NCI-H2171 treated with DMSO at 0.1 percent for 48 hours (cell line): ENCODE results near the gene DAGLA.
A peak's percentile ranks its signal among the peaks of the same experiment; 100 is the strongest.
"Not testable (repeated sequence)": the region's sequence is repeated elsewhere in the genome, so short reads cannot be mapped to it uniquely, and the experiment has no call there.

Source experiments
- DNase-seq: peaks from one replicate; lab custom pipeline; 2025; lab: John Stamatoyannopoulos, UW

Gene DAGLA

GRCh38 chr11:61679893-61680621, at the start of gene DAGLA:
Gene DAGLA, plus strand, starts transcription at chr11:61680391. Its CDS starts 39,765 bp downstream, at chr11:61720156.
- peak; percentile 65 for DNase-seq

- peak; percentile 91 for DNase-seq
Measured at GRCh38 chr11:61632096-61632495, 48.1 kb upstream of the DAGLA start.

- peak; percentile 43 for DNase-seq
Measured at GRCh38 chr11:61635304-61635703, 44.9 kb upstream of the DAGLA start.

GRCh38 chr11:61635787-61636186, 44.4 kb upstream of the DAGLA start:
- peak; percentile 78 for DNase-seq

- DNase-seq = no peak
Measured at GRCh38 chr11:61636676-61637075, 43.5 kb upstream of the DAGLA start.

GRCh38 chr11:61637277-61637676, 42.9 kb upstream of the DAGLA start:
- peak; percentile 65 for DNase-seq

GRCh38 chr11:61639816-61640443, 40.3 kb upstream of the DAGLA start:
- no peak for DNase-seq

- DNase-seq = no peak
Measured at GRCh38 chr11:61642162-61642561, 38.0 kb upstream of the DAGLA start.

GRCh38 chr11:61645179-61645868, 34.9 kb upstream of the DAGLA start:
- no peak for DNase-seq

GRCh38 chr11:61647529-61647928, 32.7 kb upstream of the DAGLA start:
- peak; percentile 3 for DNase-seq

- peak; percentile 24 for DNase-seq
Measured at GRCh38 chr11:61650781-61651571, 29.2 kb upstream of the DAGLA start.

- DNase-seq = no peak
Measured at GRCh38 chr11:61652135-61652534, 28.1 kb upstream of the DAGLA start.

- DNase-seq = no peak
Measured at GRCh38 chr11:61654397-61654829, 25.8 kb upstream of the DAGLA start.

- not testable (repeated sequence) for DNase-seq
Measured at GRCh38 chr11:61655266-61656159, 24.7 kb upstream of the DAGLA start.

- DNase-seq = no peak
Measured at GRCh38 chr11:61656347-61657077, 23.7 kb upstream of the DAGLA start.

- DNase-seq = no peak
Measured at GRCh38 chr11:61657566-61658290, 22.5 kb upstream of the DAGLA start.

- DNase-seq = no peak
Measured at GRCh38 chr11:61659413-61660196, 20.6 kb upstream of the DAGLA start.

- DNase-seq = peak; percentile 9
Measured at GRCh38 chr11:61660997-61661396, 19.2 kb upstream of the DAGLA start.
